ENCODE data around the gene PDE4D.

DNA sequence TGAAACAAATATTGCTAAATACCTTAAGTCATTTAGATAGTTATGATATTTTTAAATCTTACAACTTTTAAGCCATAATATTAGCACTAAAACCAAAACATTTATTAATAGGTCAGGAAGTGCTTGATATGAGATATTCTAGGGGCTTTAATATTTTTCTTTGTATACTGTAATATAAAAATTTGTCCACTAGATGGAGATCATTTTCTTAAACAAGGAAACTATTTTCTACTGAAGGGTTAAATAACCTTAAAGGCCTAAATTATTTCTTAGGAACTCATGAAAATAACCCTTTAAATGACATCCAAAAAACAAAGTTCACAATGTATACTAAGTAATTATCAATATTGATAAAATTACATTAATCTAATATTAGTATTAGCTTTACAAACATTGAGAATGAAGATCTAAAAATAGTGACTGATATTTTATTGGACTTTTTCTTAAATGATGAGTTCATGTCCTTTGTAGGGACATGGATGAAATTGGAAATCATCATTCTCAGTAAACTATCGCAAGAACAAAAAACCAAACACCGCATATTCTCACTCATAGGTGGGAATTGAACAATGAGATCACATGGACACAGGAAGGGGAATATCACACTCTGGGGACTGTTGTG, 675.0 kb downstream of the PDE4D start:
- no peak for TF ChIP-seq FOXK2 (IDR thresholded peaks at IDR 0.05)
- no peak for TF ChIP-seq CTBP1 (IDR thresholded peaks at IDR 0.05; ENCODE audit: borderline replicate concordance)

Data from HEK293T (cell line).